Measurements from ENCODE around the gene ACMSD.

ACMSD gene

GRCh38 chr2:134943540-134943939 lies 105.1 kb downstream of the ACMSD start:
- Histone ChIP-seq H3K4me3 (no peak overlapping the region), H3K27me3 (no peaks in the 10 kb centered on the region), H3K36me3 (peaks cover 55 to 59% (median 56%) of the 10 kb centered on the region in 3 donors), H3K27ac (no peak overlapping the region), H3K9me3 (no peaks in the 10 kb centered on the region), H3K4me1 (no peaks in the 10 kb centered on the region)
- intact Hi-C loops (cut with DNase I; ENCODE audit: low total_unique reads), result no loop called here
- TF ChIP-seq CTCF (IDR thresholded peaks at IDR 0.05), result no peak
- no peak for DNase-seq

GRCh38 chr2:134944975-134945374 lies 106.6 kb downstream of the ACMSD start:
- Histone ChIP-seq H3K27ac (no peak overlapping the region), H3K9me3 (no peaks in the 10 kb centered on the region), H3K4me3 (no peak overlapping the region), H3K36me3 (peaks cover 53 to 62% (median 56%) of the 10 kb centered on the region in 3 donors), H3K4me1 (no peaks in the 10 kb centered on the region), H3K27me3 (no peaks in the 10 kb centered on the region)
- intact Hi-C loops (cut with DNase I; ENCODE audit: low total_unique reads), result no loop called here
- TF ChIP-seq CTCF (IDR thresholded peaks at IDR 0.05), result no peak
- DNase-seq, result no peak

DNA sequence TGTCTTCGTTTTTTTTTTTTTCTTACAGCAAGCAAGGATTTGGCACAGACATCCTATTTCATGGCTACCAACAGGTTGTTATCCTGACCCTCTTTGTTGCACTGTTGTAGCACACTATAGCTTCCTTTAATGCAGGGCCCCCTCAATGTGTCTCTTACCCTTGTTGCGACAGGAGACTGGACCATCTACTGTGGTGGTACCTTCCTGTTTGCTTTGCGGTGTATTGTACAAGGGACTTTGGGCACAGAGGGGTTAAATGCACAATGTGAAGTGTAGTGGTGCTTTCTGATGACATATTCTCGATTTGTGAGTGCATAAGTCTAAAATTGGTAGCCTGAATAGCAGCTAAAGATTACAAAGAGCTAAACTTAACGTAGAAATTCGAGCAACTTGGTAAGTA lies 107.7 kb downstream of the ACMSD start:
- Histone ChIP-seq H3K27me3 (no peaks in the 10 kb centered on the region), H3K9me3 (no peaks in the 10 kb centered on the region), H3K4me1 (no peaks in the 10 kb centered on the region), H3K4me3 (no peak overlapping the region), H3K27ac (no peak overlapping the region), H3K36me3 (peaks cover 50 to 59% (median 51%) of the 10 kb centered on the region in 3 donors)
- intact Hi-C loops (cut with DNase I; ENCODE audit: low total_unique reads), result no loop called here
- no peak for DNase-seq
- TF ChIP-seq CTCF (IDR thresholded peaks at IDR 0.05), result no peak

- Histone ChIP-seq H3K27ac (no peak overlapping the region), H3K36me3 (peaks cover 56 to 82% (median 63%) of the 10 kb centered on the region in 3 donors)
- DNase-seq, result no peak
Observed at GRCh38 chr2:134949981-134950708, 111.7 kb downstream of the ACMSD start.

GRCh38 chr2:134950886-134951285 lies 112.5 kb downstream of the ACMSD start:
- no peak for TF ChIP-seq CTCF (IDR thresholded peaks at IDR 0.05)
- Histone ChIP-seq H3K9me3 (no peaks in the 10 kb centered on the region), H3K27me3 (no peaks in the 10 kb centered on the region), H3K4me1 (no peaks in the 10 kb centered on the region), H3K27ac (no peak overlapping the region), H3K4me3 (no peak overlapping the region), H3K36me3 (peaks cover 62 to 82% (median 66%) of the 10 kb centered on the region in 3 donors)
- intact Hi-C loops (cut with DNase I; ENCODE audit: low total_unique reads), result no loop called here
- no peak for DNase-seq

More at GRCh38 chr2:134949981-134950708, 111.7 kb downstream of the ACMSD start:
- intact Hi-C loops (cut with DNase I; ENCODE audit: low total_unique reads), result no loop called here
- H3K9me3 ChIP-seq, result no peaks in the 10 kb centered on the region
- H3K27me3 ChIP-seq, result no peaks in the 10 kb centered on the region
- TF ChIP-seq CTCF (IDR thresholded peaks at IDR 0.05), result no peak
- no peak overlapping the region for H3K4me3 ChIP-seq
- no peaks in the 10 kb centered on the region for H3K4me1 ChIP-seq

All from tibial artery (tissue), 4 donors.